Keratinocyte (primary cell): ENCODE data around the gene SLC9B2. TPM values are rescaled to one million over a fixed set of nuclear protein-coding genes. Genes with fewer than 3 reads are reported as not detected.

ENCODE experiments used
- DNase-seq: peaks from one replicate; pipeline ENCODE4 v3.0.0-alpha.2; 2011; ENCODE audit warnings: low read depth, missing footprints, low spot score
- FAIRE-seq: peaks from 2 replicates; lab custom pipeline; 2011; peaks lifted over from hg19 to GRCh38; lab: Jason Lieb, UNC
- H2AFZ ChIP-seq: 2 replicates; pipeline ENCODE4 v1.6.0; 2012; ENCODE audit warnings: low read length, control low read depth, inconsistent platforms; ENCODE audit not compliant: control insufficient read depth
- H3K27ac ChIP-seq: 2 replicates; pipeline ENCODE4 v1.5.1; 2011; ENCODE audit warnings: low read length; ENCODE audit not compliant: control insufficient read depth, insufficient read depth
- H3K27me3 ChIP-seq: 3 replicates; pipeline ENCODE4 v1.6.0; 2011; ENCODE audit warnings: low read length; ENCODE audit not compliant: control insufficient read depth, insufficient read depth; ENCODE audit errors: extremely low read depth
- H3K36me3 ChIP-seq, 2 experiments: 2 replicates in 1 of 2; 3 replicates in 1 of 2; pipeline ENCODE4 v1.5.1; 2011; ENCODE audit warnings: low read length in 2 of 2, mild to moderate bottlenecking in 1 of 2; ENCODE audit not compliant: control insufficient read depth in 2 of 2, insufficient read depth in 2 of 2; ENCODE audit errors: extremely low read depth in 1 of 2
- H3K4me1 ChIP-seq: 3 replicates; pipeline ENCODE4 v1.5.1; 2011; ENCODE audit warnings: low read length; ENCODE audit not compliant: control insufficient read depth, insufficient read depth; ENCODE audit errors: extremely low read depth
- H3K4me2 ChIP-seq: 3 replicates; pipeline ENCODE4 v1.6.0; 2011; ENCODE audit warnings: low read depth, low read length; ENCODE audit not compliant: control insufficient read depth, insufficient read depth; ENCODE audit errors: extremely low read depth
- H3K4me3 ChIP-seq, 3 experiments: fragments of 200-600 bp in 1 of 3; sonication (generic) in 1 of 3; 2 replicates in 2 of 3; 3 replicates in 1 of 3; pipeline ENCODE4 v1.5.1; 2011 to 2016; ENCODE audit warnings: low read length in 3 of 3, mild to moderate bottlenecking in 3 of 3, control low read depth in 2 of 3, inconsistent platforms in 1 of 3, low read depth in 1 of 3, mixed read lengths in 1 of 3, mixed run types in 1 of 3, moderate library complexity in 1 of 3; ENCODE audit not compliant: control insufficient read depth in 2 of 3, insufficient read depth in 2 of 3; ENCODE audit errors: extremely low read depth in 1 of 3
- H3K79me2 ChIP-seq: 2 replicates; pipeline ENCODE4 v1.6.0; 2012; ENCODE audit warnings: low read length; ENCODE audit not compliant: control insufficient read depth, insufficient read depth
- H3K9ac ChIP-seq: 3 replicates; pipeline ENCODE4 v1.6.0; 2011; ENCODE audit warnings: low read length; ENCODE audit not compliant: control insufficient read depth, insufficient read depth; ENCODE audit errors: extremely low read depth
- H3K9me1 ChIP-seq: 3 replicates; pipeline ENCODE4 v1.6.0; 2011; ENCODE audit warnings: low read length; ENCODE audit not compliant: control insufficient read depth, insufficient read depth; ENCODE audit errors: extremely low read depth
- H3K9me3 ChIP-seq: 2 replicates; pipeline ENCODE4 v1.5.1; 2012; ENCODE audit warnings: low read depth, low read length; ENCODE audit not compliant: control insufficient read depth
- H4K20me1 ChIP-seq: 3 replicates; pipeline ENCODE4 v1.6.0; 2011; ENCODE audit warnings: low read length; ENCODE audit not compliant: control insufficient read depth, insufficient read depth; ENCODE audit errors: extremely low read depth
- CTCF ChIP-seq, 3 experiments: IDR thresholded peaks in 1 of 3; conservative IDR thresholded peaks in 1 of 3; optimal IDR thresholded peaks in 1 of 3; 2 replicates in 2 of 3; 3 replicates in 1 of 3; pipeline versions ENCODE3 to v1.5.1; 2011; ENCODE audit warnings: low read length in 3 of 3, mild to moderate bottlenecking in 3 of 3, moderate library complexity in 2 of 3, control low read depth in 1 of 3, inconsistent platforms in 1 of 3; ENCODE audit not compliant: insufficient read depth in 2 of 3; ENCODE audit errors: extremely low read depth in 1 of 3
- EZH2 ChIP-seq: IDR thresholded peaks from one replicate; pipeline ENCODE4 v1.6.1; 2012; ENCODE audit warnings: inconsistent platforms, mild to moderate bottlenecking, low read length, moderate library complexity
- dilution Hi-C: fragments of 300-500 bp; cut with MboI; formaldehyde crosslinking; loops from one replicate; pipeline ENCODE4 v1.7.0; 2020; ENCODE audit warnings: low sequenced_read_pairs; ENCODE audit not compliant: extremely low pct_ligation_motif_present
- polyA plus RNA-seq, 5 experiments: library from polyadenylated mRNA; depleted of rRNA in 3 of 5; stranded (reverse) in 3 of 5; stranded (forward) in 1 of 5; unstranded in 1 of 5; fragments of >200 nt; gene quantifications; 1 replicate in 1 of 5; 2 replicates in 3 of 5; 3 replicates in 1 of 5; pipeline versions ENCODE4 v1.2.1 to v1.2.3, GENCODE V29; 2011 to 2012; ENCODE audit warnings: missing spikeins in 2 of 5, low read depth in 1 of 5, low replicate concordance in 1 of 5

SLC9B2 gene
- polyA plus RNA-seq, 1 donor (not counting 4 experiments of a cell fraction or from before 2014, with no cell fraction given): 14.6 TPM

GRCh38 chr4:103018391-103019307, 57.9 kb downstream of the SLC9B2 start:
- H2AFZ ChIP-seq: peak overlapping the region; percentile 73
- TF ChIP-seq EZH2 (no peak), CTCF (optimal IDR thresholded peaks at IDR 0.05 in 1 of 3, IDR thresholded peaks at IDR 0.05 in 1 of 3, conservative IDR thresholded peaks at IDR 0.05 in 1 of 3; ENCODE audit: extremely low read depth in 1 of 3, insufficient read depth in 2 of 3, low read length in 3 of 3) (no peak)
- peaks cover 0 to under 1% of the 10 kb centered on the region in 2 experiments for H3K36me3 ChIP-seq
- peak overlapping the region; percentile 91 for H3K9ac ChIP-seq
- peak overlapping the region; percentile 41 to 86 (median 54) for H3K4me3 ChIP-seq
- H4K20me1 ChIP-seq: no peaks in the 10 kb centered on the region
- no peaks in the 10 kb centered on the region for H3K9me1 ChIP-seq
- H3K4me2 ChIP-seq: peak overlapping the region; percentile 96
- no peaks in the 10 kb centered on the region for H3K79me2 ChIP-seq
- dilution Hi-C loops: no loop called here
- no peaks in the 10 kb centered on the region for H3K27me3 ChIP-seq
- peak overlapping the region; percentile 93 for H3K27ac ChIP-seq
- no peak for FAIRE-seq
- H3K9me3 ChIP-seq: no peaks in the 10 kb centered on the region
- DNase-seq: no peak
- H3K4me1 ChIP-seq: peaks cover 9% of the 10 kb centered on the region

GRCh38 chr4:103012551-103012950, 64.0 kb downstream of the SLC9B2 start:
- Histone ChIP-seq H3K9me1 (no peaks in the 10 kb centered on the region), H2AFZ (no peak overlapping the region), H3K79me2 (no peaks in the 10 kb centered on the region), H3K9ac (no peak overlapping the region), H4K20me1 (no peaks in the 10 kb centered on the region), H3K4me1 (peaks cover 12% of the 10 kb centered on the region), H3K4me3 (no peak overlapping the region), H3K9me3 (no peaks in the 10 kb centered on the region), H3K27ac (no peak overlapping the region), H3K36me3 (no peaks in the 10 kb centered on the region), H3K27me3 (no peaks in the 10 kb centered on the region), H3K4me2 (no peak overlapping the region)
- dilution Hi-C loops: no loop called here
- DNase-seq (no peak), FAIRE-seq (no peak)
- TF ChIP-seq EZH2 (no peak), CTCF (optimal IDR thresholded peaks at IDR 0.05 in 1 of 3, IDR thresholded peaks at IDR 0.05 in 1 of 3, conservative IDR thresholded peaks at IDR 0.05 in 1 of 3; ENCODE audit: extremely low read depth in 1 of 3, insufficient read depth in 2 of 3, low read length in 3 of 3) (no peak)
